Inflammatory macrophage treated with lipopolysaccharide for 1 hour (primary cell): ENCODE results near the gene GCGR.

Experiments
- DNase-seq, 2 donors: peaks; one replicate each; pipeline ENCODE4 v3.0.0-alpha.2; 2020 to 2022

Gene GCGR

DNA sequence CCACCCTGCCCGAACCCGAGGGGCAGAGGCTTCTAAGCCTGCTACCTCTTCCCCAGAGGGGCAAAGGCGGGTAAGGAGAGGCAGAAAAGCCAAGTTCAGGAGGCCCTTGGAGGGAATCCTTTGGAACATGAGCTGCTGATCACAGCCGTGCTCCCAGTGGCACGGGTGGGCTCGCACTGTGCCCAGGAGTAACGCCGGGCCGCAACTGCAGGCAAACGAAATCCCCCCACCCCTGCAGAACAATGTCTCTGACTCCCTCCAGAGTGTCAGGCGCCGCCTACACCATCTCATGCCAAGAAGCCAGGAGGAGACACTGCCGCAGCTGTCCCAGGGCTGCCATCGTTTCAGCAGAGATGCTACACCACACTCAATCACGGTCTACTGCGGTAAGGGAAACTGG, 47.5 kb downstream of the GCGR start:
- DNase-seq: no peak

DNA sequence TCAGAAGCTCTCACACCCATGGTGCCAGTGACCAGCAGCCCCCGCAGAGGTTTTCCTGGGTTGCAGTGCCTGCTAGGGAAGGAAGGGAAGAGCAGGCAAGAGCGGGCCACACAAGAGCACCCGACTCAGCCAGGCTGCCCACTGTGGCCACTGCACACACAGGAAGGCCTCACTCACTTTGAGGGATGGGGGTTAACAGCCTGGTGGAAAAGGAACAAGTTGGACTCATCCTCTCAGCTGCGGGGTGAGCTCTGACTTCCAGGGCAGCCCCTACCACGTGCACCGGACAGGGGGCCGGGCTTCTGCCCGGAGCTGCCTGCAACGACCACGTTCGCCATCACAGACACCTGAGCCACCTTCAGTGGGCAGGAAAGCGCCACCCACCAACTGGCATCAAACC, 48.3 kb downstream of the GCGR start:
- no peak for DNase-seq

DNA sequence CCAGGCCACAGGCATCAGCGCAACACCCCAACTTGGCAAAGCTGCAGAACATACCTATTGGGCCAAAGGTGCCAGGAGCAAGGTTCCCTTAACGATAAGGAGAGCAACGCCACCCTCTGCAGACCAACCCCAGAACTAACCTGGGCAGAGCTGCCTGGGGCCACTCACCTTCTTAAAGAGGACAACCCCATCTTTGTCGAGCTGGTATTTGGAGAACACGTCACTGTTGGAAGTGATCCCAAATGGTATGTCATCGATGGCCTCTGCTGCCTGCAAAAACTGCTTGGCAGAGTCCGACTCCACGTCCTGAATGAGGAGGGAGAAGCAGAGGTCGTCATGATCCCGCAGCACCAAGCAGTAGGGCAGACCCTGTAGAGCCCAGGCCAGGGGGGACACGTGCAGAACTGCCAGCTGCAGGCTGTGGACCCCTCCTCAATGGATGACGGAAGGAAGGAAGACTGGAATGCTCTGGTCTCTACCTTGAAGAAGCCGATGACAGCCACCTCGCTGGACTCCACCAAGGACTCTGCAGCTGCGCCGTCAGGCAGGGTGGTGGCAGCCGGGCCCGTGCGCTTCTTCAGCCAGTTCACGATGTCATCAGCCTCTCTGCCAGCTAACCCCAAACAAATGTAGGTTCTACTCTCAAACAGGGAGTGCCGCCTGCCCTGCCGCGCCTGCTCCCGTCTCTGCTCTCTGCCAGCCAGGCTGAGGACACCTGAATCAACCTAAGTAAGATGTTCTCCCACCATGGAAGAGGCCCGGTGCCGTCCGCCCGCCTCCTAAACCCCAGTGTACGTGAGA, 51.2 kb downstream of the GCGR start:
- DNase-seq: no peak

DNA sequence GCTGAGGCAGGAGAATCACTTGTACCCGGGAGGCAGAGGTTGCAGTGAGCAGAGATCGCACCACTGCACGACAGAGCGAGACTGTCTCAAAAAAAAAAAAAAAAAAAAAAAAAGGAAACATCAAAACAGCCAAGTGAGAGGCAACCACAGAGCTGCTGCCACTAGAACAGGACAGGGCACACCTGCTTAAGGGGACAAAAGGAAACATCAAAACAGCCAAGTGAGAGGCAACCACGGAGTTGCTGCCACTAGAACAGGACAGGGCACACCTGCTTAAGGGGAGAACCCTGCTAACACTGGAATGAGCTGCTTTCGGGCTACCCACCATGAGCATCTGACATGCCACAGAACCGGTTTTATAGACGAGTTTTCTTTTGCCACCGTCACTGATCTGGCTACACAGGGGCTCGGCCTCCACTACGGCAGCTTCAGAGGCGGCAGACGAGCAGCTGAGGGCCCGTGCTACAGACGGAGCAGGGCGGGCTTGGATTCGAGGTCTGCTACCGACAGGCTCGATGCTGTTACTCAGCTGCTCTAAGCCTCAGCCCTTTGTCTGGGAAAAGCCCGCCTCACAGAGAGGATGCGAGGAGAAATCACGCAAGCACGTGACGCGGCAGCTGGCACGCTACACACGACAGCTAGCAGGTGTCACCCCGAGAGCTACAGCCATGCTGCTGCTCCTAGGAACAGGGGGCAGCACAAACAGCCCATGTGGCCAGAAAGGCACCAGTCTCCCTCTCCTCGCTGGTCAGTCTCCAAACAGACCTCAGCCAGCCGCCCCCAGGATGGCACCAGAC, 54.4 kb downstream of the GCGR start:
- DNase-seq: no peak

DNA sequence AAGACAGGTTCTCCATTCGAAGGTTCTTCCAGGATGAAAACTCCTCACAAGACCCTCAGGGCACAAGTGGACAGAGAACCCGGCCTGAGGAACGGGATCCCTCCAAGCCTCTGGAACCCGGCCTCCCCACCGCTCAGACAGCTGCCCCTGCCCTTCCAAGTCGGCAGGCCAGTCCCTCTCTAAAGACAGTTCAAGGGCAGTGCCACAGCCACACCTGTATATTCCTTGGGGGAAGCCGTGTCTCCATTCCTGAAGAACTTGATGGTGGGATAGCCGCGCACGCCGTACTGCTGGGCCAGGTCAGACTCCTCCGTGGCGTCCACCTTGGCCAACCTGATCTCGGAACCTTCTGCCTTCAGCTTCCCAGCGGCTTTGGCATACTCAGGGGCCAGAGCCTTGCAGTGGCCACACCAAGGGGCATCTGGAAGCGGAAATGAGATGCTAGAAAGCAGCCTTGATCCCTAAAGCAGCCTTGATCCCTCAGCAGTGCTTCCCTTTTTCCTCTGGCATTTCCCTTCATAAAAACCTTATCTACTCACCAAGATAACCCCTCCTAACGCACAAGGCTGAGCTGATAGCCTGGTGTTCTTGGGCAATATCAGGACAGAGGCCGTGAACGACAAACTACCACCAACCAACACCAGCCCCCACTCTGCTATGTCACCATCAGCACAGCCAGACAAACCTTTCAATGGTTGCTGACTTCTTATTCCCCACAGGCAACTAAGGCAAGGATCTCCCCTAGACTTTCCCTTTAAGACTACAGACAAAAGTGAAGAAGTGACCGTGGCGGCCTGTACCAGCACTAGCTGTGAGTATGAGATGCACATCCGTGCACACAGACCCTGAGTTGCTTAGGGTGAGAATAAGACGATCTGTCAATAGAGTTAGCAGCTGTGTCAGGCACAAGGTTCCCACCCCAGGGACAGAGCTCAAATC, 55.3 kb downstream of the GCGR start:
- peak; percentile 16 to 19 for DNase-seq

DNA sequence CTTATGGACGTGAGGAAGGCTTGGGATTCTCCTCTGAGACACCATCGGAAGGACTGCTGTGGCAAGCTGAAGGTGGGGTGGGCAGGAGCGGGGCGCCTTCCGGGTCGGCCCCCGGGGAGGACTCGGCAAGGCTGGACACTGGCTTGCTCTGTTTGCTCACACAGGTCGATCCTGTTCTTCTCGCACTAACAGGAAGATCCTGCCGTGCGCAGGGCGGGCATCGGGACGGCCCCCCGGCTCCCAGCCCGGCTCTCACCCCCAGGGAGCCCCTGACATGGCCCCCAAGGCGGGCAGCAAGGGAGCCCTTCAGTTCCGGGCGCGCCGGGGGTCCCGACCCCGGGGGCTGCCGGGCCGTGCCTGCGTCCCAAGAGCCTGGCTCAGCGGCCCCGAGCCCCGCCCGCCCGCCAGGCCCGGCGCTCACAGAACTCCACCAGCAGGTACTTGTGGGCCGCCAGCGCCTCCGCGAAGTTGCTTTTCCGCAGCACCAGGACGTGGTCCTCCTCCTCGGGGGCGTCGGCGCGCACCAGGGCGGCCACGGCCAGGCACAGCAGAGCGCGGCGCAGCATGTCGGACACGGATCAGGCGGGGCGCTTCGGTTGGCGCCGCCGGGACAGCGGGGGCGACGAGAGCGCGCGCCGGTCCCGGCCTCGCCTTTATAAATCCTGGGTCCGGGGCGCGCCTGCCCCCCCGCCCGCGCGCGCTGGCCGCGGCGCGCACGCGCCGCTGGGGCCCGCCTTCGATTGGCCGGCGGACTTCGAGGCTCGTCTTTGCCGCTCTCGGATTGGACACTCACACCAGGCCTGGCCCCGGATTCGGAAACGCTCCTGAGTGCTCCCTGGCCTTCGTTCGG, 56.2 kb downstream of the GCGR start, which contains the start of gene P4HB:
Gene P4HB, minus strand, starts transcription at position 630 of the 850 bp plus-strand sequence. Its CDS starts 64 bp downstream, at position 566.
- no peak for DNase-seq

DNA sequence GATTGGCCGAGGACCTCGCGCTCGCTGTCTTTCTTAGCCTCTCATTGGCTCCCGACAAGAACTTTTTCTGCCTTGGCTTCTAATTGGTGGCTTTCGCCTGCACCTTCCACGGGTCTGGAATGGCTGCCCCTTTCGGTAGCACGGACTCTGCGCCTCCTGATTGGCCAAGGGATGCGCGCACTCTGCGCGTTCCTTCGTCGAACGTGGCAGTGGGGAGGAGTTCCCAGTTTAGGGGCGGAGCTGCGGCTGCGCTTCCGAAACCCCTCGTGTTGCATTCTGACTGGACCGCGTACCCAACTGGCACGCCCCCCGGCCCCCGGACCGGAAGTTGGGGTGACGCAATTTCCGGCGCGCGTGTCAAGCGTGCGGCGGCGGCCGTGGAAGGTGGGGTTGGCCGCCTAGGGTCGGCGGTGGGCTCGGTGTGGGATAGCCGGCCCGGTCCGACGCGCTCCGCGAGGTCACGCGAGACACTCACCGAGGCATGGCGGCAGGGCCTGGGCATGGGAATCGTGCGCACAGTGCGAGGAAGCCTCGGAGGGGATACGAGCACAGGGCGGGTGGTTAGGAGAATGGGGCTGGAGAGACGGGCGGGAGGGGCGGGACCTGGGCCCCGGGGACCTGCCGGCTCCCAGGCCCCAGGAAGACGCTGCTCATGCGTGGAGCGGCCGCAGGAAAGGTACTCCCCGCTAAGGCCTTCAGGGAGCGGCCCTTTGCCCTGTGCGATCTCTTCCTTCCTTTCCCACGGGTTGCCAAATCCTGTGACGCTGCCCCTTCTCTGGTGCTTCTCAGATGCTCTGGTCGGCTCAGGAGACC, 57.0 kb downstream of the GCGR start:
- DNase-seq: peak; percentile 100

DNA sequence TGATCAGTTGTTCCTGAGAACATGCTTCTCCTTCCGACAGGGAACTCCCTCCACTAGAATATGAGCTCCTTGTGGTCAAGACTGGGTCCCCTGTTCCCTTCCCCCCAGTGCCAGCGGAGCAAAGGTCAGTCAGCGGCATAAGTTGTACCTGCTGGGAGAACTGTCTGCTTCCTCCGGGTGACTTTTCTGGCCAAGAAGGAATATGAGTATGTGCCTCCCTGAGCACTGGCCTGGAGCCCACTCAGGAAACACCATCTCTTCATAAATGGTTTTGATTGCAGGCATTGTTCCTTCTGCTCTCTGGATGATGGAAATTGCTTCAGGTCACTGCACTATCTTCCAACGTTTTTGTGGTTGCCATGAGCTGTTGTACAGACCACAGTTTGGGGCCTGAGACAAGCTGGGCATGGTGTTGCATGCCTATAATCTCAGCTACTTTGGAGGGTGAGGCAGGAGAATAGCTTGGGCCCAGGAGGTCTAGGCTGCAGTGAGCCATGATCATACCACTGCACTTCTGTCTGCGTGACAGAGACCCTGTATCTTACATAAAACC, 59.2 kb downstream of the GCGR start:
- no peak for DNase-seq
